Measurements from ENCODE around the gene RPRD2.

The RPRD2 gene

DNA sequence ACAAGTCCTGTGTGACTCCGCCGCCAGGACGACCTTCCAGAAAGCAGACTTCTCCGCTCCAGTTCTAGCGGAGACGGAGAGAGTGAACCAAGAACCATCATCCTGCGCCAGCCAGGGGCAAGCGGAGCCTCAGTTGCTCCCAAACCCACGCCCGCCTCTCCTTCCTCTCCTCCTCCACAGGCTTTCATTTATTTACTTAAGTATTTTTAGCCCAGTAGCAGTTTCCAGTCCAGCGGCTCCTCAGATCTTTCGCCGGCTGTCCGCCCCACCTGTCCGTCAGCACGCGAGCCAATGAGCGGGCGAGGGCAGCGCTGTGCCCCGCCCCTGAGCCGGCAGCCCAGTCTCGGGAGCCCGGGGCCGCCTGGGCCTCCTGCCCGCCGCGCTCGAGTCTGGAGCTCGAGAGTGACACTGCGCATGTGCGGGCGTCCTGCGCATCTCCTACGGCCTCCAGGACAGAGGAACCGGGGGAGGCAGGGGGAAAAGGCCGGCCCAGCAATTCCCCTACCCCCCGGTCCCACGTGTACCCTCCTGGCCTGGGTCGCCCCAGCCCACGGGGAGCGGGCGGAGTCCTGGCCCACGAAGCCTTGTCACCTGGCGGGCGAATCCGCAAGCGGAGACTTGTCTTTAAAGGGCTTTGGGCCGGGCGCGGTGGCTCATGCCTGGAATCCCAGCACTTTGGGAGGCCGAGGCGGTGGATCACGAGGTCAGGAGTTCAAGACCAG, 151.5 kb downstream of the RPRD2 start, which contains the start of gene FALEC:
Gene FALEC (plus strand): TSS at position 425 of the 722 bp plus-strand sequence.
- peak; percentile 85 for DNase-seq

DNA sequence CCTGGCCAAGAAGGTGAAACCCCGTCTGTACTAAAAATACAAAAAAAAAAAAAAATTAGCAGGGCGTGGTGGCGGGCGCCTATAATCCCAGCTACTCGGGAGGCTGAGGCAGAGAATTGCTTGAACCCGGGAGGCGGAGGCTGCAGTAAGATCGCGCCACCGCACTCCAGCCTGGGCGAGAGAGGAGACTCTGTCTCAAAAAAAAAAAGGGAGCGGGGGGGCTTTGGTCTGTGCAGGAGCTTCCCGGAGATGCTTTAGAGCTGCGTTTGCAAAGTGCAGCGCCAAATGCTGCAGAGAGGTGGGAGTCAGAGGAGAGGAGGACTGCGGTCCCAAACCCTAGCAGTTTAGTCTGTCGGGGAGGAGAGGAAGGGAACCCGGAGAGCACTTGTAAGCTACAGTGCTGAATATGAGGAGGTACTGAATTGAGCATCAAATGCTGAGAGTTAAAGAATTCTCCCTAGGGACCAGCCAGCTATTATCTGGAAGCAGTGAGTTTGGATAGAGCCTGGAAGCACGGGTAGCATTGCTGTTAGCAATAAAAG, 152.2 kb downstream of the RPRD2 start:
- peak; percentile 2 for DNase-seq

DNA sequence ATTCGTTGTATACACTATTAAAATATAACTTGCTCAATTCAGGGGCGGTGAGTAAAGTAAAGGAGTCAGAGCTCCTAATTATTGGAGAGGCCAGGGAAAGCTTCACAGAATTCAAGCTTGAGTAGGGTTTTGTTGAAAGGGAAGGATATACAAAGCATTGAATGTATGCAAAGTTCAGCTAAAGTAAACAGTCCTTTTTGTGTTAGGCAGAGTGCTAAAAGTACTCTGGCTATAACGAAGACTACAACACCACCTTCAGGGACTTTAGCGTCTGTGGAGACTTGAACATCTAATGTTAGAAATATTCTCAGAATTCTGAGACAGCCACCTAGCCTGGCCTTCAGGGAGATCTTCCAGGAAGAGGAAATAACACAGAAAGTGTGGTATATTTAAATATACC, 152.7 kb downstream of the RPRD2 start:
- no peak for DNase-seq

DNA sequence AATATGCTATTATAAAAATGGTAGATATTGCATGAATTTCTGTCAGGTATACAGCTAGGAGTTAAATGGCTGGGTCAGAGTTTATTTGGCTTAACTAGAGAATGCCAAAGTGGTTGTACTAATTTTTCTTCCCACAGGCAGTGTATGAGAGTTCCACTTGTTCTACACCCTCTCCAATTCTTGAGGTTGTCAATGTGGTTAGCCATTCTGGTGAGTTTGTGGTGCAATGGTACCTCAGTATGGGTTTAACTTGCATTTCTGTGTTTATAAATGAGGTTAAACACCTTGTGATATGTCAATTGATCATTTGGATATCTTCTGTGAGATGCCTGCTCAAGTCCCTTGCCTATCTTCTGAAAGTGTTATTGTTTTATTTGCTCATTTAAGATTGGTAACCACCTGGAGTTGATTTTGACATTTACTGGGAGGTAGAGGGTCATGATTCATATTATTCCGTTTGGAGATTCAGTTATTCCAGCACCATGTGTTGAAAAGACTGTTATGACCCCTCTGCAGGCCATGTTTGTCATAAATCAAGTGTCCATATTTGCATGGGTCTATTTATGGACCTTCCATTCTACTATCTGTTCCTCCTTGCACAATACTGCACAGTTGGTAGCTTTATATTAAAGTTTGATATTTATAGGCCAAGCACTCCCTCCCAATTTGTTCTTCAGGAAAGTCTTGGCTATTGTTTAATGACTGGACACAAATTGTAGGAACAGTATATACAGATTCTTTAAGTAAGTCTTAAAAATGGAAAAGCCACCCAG, 157.4 kb downstream of the RPRD2 start:
- no peak for DNase-seq

DNA sequence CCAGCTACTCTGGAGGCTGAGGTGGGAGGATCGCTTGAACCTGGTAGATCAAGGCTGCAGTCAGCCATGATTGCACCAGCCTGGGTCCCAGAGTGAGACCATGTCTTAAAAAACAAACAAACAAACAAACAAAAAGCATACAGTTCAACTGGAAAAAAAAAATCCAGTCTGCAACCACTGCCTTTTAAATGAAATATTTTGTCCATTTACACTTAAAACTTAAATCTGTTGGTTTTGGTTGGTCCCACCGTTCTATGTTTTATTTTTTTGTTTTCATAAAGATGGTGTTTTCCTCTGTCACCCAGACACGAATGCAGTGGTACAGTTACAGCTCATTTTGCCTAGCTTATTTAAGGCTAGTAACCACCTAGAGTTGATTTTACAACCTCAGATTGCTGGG, 161.4 kb downstream of the RPRD2 start:
- no peak for DNase-seq
